ENCODE measurements around the gene HECTD2.
"Not testable (repeated sequence)": the region's sequence is repeated elsewhere in the genome, so short reads cannot be mapped to it uniquely, and the experiment has no call there.

The HECTD2 gene

GRCh38 chr10:91411621-91412020, 1.5 kb downstream of the HECTD2 start:
- DNase-seq (ENCODE audit: extremely low spot score, insufficient read length, low read depth) (no peak), FAIRE-seq (no peak)

- FAIRE-seq (no peak), DNase-seq (ENCODE audit: extremely low spot score, insufficient read length, low read depth) (no peak)
Measured at GRCh38 chr10:91412354-91413087, 2.4 kb downstream of the HECTD2 start.

GRCh38 chr10:91415816-91416215, 5.7 kb downstream of the HECTD2 start:
- DNase-seq (ENCODE audit: extremely low spot score, insufficient read length, low read depth) (no peak), FAIRE-seq (no peak)

- DNase-seq (ENCODE audit: extremely low spot score, insufficient read length, low read depth) (no peak), FAIRE-seq (no peak)
Measured at GRCh38 chr10:91416339-91416855, 6.3 kb downstream of the HECTD2 start.

- DNase-seq (ENCODE audit: extremely low spot score, insufficient read length, low read depth) (no peak), FAIRE-seq (no peak)
Measured at GRCh38 chr10:91418416-91418815, 8.3 kb downstream of the HECTD2 start.

- FAIRE-seq (no peak), DNase-seq (ENCODE audit: extremely low spot score, insufficient read length, low read depth) (no peak)
Measured at GRCh38 chr10:91420868-91421267, 10.7 kb downstream of the HECTD2 start.

- FAIRE-seq (no peak), DNase-seq (ENCODE audit: extremely low spot score, insufficient read length, low read depth) (no peak)
Measured at GRCh38 chr10:91422915-91423314, 12.8 kb downstream of the HECTD2 start.

GRCh38 chr10:91424016-91424415, 13.9 kb downstream of the HECTD2 start:
- no peak for DNase-seq (ENCODE audit: extremely low spot score, insufficient read length, low read depth)
- FAIRE-seq = no peak

GRCh38 chr10:91432175-91432574, 22.0 kb downstream of the HECTD2 start:
- DNase-seq (ENCODE audit: extremely low spot score, insufficient read length, low read depth) (no peak), FAIRE-seq (no peak)

- no peak for FAIRE-seq
- no peak for DNase-seq (ENCODE audit: extremely low spot score, insufficient read length, low read depth)
Measured at GRCh38 chr10:91433620-91434019, 23.5 kb downstream of the HECTD2 start.

- DNase-seq (ENCODE audit: extremely low spot score, insufficient read length, low read depth) = no peak
- no peak for FAIRE-seq
Measured at GRCh38 chr10:91434041-91434440, 23.9 kb downstream of the HECTD2 start.

GRCh38 chr10:91435241-91435640, 25.1 kb downstream of the HECTD2 start:
- no peak for FAIRE-seq
- DNase-seq (ENCODE audit: extremely low spot score, insufficient read length, low read depth) = no peak

- not testable (repeated sequence) for FAIRE-seq; DNase-seq (ENCODE audit: extremely low spot score, insufficient read length, low read depth)
Measured at GRCh38 chr10:91438228-91438627, 28.1 kb downstream of the HECTD2 start.

GRCh38 chr10:91444211-91445182, 34.4 kb downstream of the HECTD2 start:
- no peak for DNase-seq (ENCODE audit: extremely low spot score, insufficient read length, low read depth)
- FAIRE-seq = no peak

- DNase-seq (ENCODE audit: extremely low spot score, insufficient read length, low read depth) (no peak), FAIRE-seq (no peak)
Measured at GRCh38 chr10:91452063-91452462, 41.9 kb downstream of the HECTD2 start.

- FAIRE-seq = no peak
- no peak for DNase-seq (ENCODE audit: extremely low spot score, insufficient read length, low read depth)
Measured at GRCh38 chr10:91453535-91453934, 43.4 kb downstream of the HECTD2 start.

GRCh38 chr10:91455135-91455534, 45.0 kb downstream of the HECTD2 start:
- DNase-seq (ENCODE audit: extremely low spot score, insufficient read length, low read depth); FAIRE-seq: not testable (repeated sequence)

- no peak for FAIRE-seq
- DNase-seq (ENCODE audit: extremely low spot score, insufficient read length, low read depth) = no peak
Measured at GRCh38 chr10:91460681-91461080, 50.5 kb downstream of the HECTD2 start.

- no peak for FAIRE-seq
- no peak for DNase-seq (ENCODE audit: extremely low spot score, insufficient read length, low read depth)
Measured at GRCh38 chr10:91462423-91462822, 52.3 kb downstream of the HECTD2 start.

GRCh38 chr10:91464500-91464899, 54.4 kb downstream of the HECTD2 start:
- DNase-seq (ENCODE audit: extremely low spot score, insufficient read length, low read depth) = no peak
- no peak for FAIRE-seq

GRCh38 chr10:91465261-91465660, 55.1 kb downstream of the HECTD2 start:
- FAIRE-seq = no peak
- DNase-seq (ENCODE audit: extremely low spot score, insufficient read length, low read depth) = no peak
